ENCODE measurements around the gene OTULINL. TPM values are rescaled to one million over a fixed set of nuclear protein-coding genes. Genes with fewer than 3 reads are reported as not detected.

Gene OTULINL
- total RNA-seq, 1 experiment from 2014 or later: 12.3 TPM

DNA sequence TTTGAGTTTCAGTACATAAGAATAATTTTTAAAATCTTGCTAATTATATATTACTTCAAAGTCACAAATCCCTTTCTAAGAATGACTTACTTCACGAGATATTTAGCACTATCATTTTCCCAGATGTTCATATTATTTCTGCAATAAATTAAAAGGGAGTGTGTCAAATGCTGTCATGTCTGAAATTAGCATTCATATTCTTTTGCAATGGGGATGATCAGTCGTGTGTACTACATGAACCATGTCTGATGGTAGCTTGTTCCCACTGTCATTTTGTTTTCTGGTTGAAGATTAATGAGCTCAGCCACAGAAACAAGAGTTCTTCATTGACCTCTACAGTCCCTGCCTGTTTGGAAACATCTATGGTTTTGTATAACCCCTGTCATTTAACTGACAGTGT is 30.1 kb downstream of the OTULINL start (continued):
- TF ChIP-seq, protein P1, sequence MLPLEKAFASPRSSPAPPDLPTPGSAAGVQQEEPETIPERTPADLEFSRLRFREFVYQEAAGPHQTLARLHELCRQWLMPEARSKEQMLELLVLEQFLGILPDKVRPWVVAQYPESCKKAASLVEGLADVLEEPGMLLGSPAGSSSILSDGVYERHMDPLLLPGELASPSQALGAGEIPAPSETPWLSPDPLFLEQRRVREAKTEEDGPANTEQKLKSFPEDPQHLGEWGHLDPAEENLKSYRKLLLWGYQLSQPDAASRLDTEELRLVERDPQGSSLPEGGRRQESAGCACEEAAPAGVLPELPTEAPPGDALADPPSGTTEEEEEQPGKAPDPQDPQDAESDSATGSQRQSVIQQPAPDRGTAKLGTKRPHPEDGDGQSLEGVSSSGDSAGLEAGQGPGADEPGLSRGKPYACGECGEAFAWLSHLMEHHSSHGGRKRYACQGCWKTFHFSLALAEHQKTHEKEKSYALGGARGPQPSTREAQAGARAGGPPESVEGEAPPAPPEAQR (CRISPR knock-in tag; IDR thresholded peaks at IDR 0.05): no peak
- TF ChIP-seq, protein P2, sequence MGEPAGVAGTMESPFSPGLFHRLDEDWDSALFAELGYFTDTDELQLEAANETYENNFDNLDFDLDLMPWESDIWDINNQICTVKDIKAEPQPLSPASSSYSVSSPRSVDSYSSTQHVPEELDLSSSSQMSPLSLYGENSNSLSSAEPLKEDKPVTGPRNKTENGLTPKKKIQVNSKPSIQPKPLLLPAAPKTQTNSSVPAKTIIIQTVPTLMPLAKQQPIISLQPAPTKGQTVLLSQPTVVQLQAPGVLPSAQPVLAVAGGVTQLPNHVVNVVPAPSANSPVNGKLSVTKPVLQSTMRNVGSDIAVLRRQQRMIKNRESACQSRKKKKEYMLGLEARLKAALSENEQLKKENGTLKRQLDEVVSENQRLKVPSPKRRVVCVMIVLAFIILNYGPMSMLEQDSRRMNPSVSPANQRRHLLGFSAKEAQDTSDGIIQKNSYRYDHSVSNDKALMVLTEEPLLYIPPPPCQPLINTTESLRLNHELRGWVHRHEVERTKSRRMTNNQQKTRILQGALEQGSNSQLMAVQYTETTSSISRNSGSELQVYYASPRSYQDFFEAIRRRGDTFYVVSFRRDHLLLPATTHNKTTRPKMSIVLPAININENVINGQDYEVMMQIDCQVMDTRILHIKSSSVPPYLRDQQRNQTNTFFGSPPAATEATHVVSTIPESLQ (CRISPR knock-in tag; IDR thresholded peaks at IDR 0.05): no peak
- TF ChIP-seq, protein P3, sequence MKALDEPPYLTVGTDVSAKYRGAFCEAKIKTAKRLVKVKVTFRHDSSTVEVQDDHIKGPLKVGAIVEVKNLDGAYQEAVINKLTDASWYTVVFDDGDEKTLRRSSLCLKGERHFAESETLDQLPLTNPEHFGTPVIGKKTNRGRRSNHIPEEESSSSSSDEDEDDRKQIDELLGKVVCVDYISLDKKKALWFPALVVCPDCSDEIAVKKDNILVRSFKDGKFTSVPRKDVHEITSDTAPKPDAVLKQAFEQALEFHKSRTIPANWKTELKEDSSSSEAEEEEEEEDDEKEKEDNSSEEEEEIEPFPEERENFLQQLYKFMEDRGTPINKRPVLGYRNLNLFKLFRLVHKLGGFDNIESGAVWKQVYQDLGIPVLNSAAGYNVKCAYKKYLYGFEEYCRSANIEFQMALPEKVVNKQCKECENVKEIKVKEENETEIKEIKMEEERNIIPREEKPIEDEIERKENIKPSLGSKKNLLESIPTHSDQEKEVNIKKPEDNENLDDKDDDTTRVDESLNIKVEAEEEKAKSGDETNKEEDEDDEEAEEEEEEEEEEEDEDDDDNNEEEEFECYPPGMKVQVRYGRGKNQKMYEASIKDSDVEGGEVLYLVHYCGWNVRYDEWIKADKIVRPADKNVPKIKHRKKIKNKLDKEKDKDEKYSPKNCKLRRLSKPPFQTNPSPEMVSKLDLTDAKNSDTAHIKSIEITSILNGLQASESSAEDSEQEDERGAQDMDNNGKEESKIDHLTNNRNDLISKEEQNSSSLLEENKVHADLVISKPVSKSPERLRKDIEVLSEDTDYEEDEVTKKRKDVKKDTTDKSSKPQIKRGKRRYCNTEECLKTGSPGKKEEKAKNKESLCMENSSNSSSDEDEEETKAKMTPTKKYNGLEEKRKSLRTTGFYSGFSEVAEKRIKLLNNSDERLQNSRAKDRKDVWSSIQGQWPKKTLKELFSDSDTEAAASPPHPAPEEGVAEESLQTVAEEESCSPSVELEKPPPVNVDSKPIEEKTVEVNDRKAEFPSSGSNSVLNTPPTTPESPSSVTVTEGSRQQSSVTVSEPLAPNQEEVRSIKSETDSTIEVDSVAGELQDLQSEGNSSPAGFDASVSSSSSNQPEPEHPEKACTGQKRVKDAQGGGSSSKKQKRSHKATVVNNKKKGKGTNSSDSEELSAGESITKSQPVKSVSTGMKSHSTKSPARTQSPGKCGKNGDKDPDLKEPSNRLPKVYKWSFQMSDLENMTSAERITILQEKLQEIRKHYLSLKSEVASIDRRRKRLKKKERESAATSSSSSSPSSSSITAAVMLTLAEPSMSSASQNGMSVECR (CRISPR knock-in tag; IDR thresholded peaks at IDR 0.05; ENCODE audit: borderline replicate concordance): no peak
- TF ChIP-seq KAT7 (CRISPR knock-in tag; IDR thresholded peaks at IDR 0.05; ENCODE audit: borderline replicate concordance) (no peak), GRHL2 (CRISPR knock-in tag; IDR thresholded peaks at IDR 0.05; ENCODE audit: insufficient replicate concordance, severe bottlenecking) (no peak), CREM (CRISPR knock-in tag; IDR thresholded peaks at IDR 0.05) (no peak), PRRX2 (CRISPR knock-in tag; IDR thresholded peaks at IDR 0.05) (no peak)

DNA sequence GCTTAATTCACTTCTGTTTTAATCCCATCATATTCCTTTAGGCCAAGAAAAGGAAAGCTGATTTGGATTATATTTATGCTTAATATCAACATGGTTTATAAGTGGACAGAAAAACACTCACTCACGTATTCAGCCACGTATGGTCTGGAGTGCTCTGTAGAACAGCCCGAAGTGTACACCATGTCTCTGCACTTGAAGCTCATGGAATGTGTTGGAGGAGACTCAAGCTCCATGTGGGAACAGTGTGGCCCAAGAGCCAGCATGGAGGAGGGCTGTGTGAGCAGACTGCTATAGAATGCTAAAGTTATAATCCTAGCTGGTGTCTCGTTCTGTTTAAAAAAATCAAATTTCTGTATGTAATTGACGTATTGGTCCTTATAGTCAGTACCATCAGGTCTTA is 32.9 kb downstream of the OTULINL start:
- TF ChIP-seq JAZF1 (CRISPR knock-in tag; IDR thresholded peaks at IDR 0.05) (no peak), ZNF416 (CRISPR knock-in tag; IDR thresholded peaks at IDR 0.05) (no peak), TCF7 (CRISPR knock-in tag; IDR thresholded peaks at IDR 0.05; ENCODE audit: low read depth) (no peak)
- POLR2A ChIA-PET: no interaction called here
- no peak for DNase-seq (ENCODE audit: low spot score)

DNA sequence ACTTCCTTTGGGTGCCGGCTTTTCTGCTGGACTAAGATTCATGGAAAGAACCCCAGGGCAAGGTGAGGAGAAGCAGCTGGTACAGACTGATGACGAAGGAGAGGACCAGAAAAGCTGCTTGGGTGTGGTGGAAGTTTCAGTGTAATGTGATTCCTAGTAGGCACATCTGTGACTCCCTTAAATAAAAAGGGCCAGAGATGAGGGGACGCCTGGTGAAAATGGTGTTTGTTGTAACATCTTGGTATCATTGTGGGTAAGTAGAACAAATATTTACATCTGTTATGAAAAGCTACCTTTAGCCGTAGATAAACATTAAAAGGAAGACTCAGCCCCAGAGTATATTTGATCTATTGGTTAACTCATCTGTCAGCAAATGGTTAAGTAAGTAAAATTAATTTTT is 33.8 kb downstream of the OTULINL start:
- peaks cover 6% of the 10 kb centered on the region; the same call in 1 of the 2 replicates for H3K36me3 Mint-ChIP-seq

More for the DNA sequence above, 32.9 kb downstream of the OTULINL start:
- H3K4me1 Mint-ChIP-seq: no peaks in the 10 kb centered on the region
- H3K36me3 Mint-ChIP-seq: peaks cover 12% of the 10 kb centered on the region; the same call in 1 of the 2 replicates
- ATAC-seq: no peak
- no peaks in the 10 kb centered on the region for H3K27me3 Mint-ChIP-seq (ENCODE audit: low read depth)
- no peaks in the 10 kb centered on the region for H3K9me3 Mint-ChIP-seq
- no peak overlapping the region for H3K4me3 Mint-ChIP-seq
- no peak overlapping the region for H3K27ac Mint-ChIP-seq
- CTCF ChIA-PET: no interaction called here

More for the DNA sequence above, 33.8 kb downstream of the OTULINL start:
- Mint-ChIP-seq H3K4me1 (no peaks in the 10 kb centered on the region), H3K27me3 (ENCODE audit: low read depth) (no peaks in the 10 kb centered on the region), H3K27ac (no peak overlapping the region), H3K9me3 (no peaks in the 10 kb centered on the region), H3K4me3 (no peak overlapping the region)
- ChIA-PET POLR2A (no interaction called here), CTCF (interaction anchor here (1.3 kb wide), 1 partner anchor 33 kb away, joined by 3 read pairs; no protein-coding TSS in a partner anchor)
- ATAC-seq (no peak), DNase-seq (ENCODE audit: low spot score) (no peak)
- no peak for TF ChIP-seq SP1 (CRISPR knock-in tag; conservative IDR thresholded peaks at IDR 0.05)
- no peak for TF ChIP-seq MXD4 (CRISPR knock-in tag; IDR thresholded peaks at IDR 0.05; ENCODE audit: borderline replicate concordance)
- no peak for TF ChIP-seq ELF4 (CRISPR knock-in tag; IDR thresholded peaks at IDR 0.05; ENCODE audit: low read depth)
- TF ChIP-seq, protein P4, sequence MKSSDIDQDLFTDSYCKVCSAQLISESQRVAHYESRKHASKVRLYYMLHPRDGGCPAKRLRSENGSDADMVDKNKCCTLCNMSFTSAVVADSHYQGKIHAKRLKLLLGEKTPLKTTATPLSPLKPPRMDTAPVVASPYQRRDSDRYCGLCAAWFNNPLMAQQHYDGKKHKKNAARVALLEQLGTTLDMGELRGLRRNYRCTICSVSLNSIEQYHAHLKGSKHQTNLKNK (CRISPR knock-in tag; IDR thresholded peaks at IDR 0.05): no peak
- no peak for TF ChIP-seq HMGA2 (CRISPR knock-in tag; IDR thresholded peaks at IDR 0.05)
- no peak for TF ChIP-seq GTF2I (CRISPR knock-in tag; conservative IDR thresholded peaks at IDR 0.05)
- no peak for TF ChIP-seq ZNF263 (CRISPR knock-in tag; IDR thresholded peaks at IDR 0.05; ENCODE audit: low read depth)
- TF ChIP-seq, protein P5, sequence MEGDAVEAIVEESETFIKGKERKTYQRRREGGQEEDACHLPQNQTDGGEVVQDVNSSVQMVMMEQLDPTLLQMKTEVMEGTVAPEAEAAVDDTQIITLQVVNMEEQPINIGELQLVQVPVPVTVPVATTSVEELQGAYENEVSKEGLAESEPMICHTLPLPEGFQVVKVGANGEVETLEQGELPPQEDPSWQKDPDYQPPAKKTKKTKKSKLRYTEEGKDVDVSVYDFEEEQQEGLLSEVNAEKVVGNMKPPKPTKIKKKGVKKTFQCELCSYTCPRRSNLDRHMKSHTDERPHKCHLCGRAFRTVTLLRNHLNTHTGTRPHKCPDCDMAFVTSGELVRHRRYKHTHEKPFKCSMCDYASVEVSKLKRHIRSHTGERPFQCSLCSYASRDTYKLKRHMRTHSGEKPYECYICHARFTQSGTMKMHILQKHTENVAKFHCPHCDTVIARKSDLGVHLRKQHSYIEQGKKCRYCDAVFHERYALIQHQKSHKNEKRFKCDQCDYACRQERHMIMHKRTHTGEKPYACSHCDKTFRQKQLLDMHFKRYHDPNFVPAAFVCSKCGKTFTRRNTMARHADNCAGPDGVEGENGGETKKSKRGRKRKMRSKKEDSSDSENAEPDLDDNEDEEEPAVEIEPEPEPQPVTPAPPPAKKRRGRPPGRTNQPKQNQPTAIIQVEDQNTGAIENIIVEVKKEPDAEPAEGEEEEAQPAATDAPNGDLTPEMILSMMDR (IDR thresholded peaks at IDR 0.05): no peak
- TF ChIP-seq OVOL2 (CRISPR knock-in tag; IDR thresholded peaks at IDR 0.05; ENCODE audit: borderline replicate concordance): no peak

Data from WTC11 (cell line).